HL-60/S4 treated with retinoic acid at 250 ng/mL for 4 days and 3 days (cell line): ENCODE results near the gene SCN2A.

ENCODE experiments used
- in situ Hi-C: fragments of 300-500 bp; cut with MboI; formaldehyde crosslinking; loops from 2 replicates; pipeline ENCODE4 v1.7.0; 2022; ENCODE audit warnings: low sequenced_read_pairs

The SCN2A gene

DNA sequence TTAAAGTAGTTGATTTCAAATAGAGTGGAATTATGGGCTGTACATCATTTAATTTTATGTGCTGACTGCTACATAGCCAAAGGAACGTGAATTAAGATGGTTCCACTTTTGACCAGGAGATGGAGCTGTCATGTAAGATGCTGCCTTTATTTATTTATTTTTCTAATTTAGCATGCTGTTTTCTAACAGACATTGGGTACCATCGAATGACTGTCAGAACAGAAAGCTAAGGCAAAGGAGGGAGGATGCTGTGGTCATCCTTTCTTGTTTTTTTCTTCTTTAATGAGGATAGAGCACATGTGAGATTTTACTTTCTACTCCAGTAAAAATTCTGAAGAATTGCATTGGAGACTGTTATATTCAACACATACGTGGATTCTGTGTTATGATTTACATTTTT lies at the start of gene SCN2A:
Gene SCN2A, plus strand, starts transcription at position 185 of the 400 bp plus-strand sequence. CDS start 56,410 bp downstream, outside the sequence.
- in situ Hi-C loops, result no loop called here

GRCh38 chr2:165191096-165191728 lies 48.0 kb upstream of the SCN2A start:
- in situ Hi-C loops, result no loop called here

- in situ Hi-C loops, result no loop called here
Measured at GRCh38 chr2:165192729-165193128, 46.5 kb upstream of the SCN2A start.

DNA sequence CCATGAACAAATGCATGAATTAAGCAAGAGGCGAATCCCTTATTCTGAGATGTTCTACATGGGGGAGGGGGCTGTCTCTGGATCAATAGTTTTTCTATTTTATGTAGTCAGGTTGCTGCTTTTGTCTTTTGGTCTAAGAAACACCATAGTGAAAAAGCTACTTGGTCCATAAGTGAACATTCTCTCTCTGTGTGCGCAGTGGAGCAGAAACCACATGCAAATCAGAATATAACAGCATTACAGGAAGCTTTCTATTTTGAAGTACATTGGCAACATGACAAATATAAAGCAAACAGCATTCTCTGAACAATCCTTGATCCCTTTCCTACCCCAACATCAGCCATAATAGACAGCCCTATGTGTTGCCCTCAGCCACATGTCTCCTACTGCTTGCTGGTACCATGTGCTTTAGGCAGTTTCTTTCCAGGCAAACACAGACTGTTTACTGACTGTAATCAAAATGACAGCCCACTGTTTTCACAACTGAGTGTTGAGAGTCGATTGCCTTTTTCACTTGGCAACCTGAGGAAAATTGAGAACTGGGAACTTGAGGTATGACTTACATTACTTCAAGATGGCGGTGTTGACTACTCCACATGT lies 45.9 kb upstream of the SCN2A start:
- in situ Hi-C loops, result no loop called here

DNA sequence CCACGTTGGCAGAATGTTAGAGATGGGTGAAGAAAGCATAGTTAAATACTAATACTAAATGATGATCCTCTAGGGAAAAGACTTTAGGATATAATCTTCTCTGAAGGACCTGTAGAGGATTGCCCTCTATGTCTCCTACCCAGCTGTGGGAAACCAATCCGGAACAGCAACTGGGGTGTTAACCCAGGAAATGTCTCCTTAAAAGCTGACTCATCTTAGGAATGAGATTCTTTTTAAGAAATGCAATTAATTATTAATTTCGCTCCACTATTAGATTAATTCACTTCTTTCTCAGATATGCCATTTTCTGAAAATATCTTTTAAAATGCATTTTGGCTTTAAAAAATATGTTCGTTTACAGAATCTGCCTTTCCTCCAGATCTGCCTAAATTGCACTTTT lies 42.8 kb upstream of the SCN2A start:
- in situ Hi-C loops, result no loop called here

GRCh38 chr2:165197346-165197745 lies 41.9 kb upstream of the SCN2A start:
- in situ Hi-C loops, result no loop called here

DNA sequence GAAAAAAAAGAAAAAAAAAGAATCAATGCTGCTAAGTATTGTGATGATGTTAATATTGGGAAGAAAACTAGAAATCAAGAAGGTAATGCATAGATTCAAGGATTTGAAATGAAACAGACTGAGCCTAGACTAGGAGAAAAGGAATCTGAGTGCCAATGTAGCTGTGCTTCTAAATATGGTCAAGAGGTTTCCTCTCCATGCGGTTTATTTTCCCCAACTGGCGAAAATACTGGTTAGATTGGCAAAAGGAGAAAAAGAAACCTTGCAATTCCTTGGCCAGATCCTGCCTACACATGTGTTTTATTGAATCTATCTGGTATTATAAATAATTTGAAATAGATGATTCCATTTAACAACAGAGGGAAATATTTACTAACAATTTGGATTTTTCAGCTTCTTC lies 41.0 kb upstream of the SCN2A start:
- in situ Hi-C loops, result no loop called here

DNA sequence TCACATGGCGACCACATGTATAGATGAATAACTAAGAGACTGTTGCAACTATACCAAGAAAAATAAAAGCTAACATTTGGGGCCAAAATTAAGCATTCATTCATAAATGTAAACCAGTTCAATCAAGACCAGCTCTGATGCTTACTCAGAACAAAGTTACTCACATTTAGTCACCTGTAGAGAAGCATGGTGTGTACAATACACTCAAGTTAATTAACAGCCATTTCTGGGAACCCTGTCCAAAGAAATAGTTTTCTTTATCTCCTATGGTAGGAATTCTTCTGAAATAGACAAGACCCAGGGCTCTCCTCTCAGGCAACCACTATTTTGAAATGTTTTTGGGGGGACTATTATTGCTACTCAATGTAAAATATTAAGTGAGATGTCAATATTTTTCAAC lies 37.0 kb upstream of the SCN2A start:
- in situ Hi-C loops, result no loop called here

- in situ Hi-C loops, result no loop called here
Measured at GRCh38 chr2:165203689-165204559, 35.3 kb upstream of the SCN2A start, which contains the start of gene SCN3A. TSS of gene SCN3A (minus strand) at chr2:165204050. CDS start at chr2:165176394, 27,656 bp downstream.

DNA sequence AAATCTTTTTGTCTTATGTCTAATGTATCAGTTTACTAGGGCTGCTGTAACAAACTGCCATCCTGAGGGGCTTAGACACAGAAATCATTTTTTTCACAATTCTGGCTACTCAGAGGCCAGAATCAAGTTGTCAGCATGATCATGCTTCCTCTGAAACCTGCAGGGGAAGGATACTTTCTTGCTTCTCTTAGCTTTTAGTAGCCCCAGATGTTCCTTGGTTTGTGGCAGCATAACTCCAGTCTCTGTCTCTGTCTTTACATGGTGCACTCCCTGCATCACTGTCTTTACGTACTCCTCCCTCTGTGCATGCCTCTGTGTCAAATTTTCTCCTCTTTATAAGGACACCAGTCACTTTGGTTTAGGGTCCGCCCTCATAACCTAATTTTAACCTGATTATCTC lies 33.3 kb upstream of the SCN2A start:
- in situ Hi-C loops, result no loop called here

DNA sequence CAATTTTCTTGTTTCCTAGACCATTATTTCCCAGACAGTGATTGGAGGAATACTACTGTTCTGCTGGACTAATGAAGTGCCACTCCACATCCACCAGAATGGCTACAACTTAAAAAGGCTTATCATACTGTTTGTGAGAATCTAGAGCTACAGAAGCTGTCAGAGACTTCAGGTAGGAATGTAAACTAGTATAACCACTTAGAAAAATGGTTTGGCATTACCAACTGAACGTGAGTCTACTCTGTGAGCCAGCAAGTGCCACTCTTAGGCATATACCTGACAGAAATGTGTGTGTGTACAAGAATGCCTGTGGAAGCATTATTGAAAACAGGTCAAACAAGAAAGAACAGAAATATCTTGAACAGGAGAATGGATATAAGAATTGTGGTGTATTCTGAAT lies 31.1 kb upstream of the SCN2A start:
- in situ Hi-C loops, result no loop called here

- in situ Hi-C loops, result no loop called here
Measured at GRCh38 chr2:165214093-165214492, 25.1 kb upstream of the SCN2A start.

- in situ Hi-C loops, result no loop called here
Measured at GRCh38 chr2:165219481-165219880, 19.7 kb upstream of the SCN2A start.

DNA sequence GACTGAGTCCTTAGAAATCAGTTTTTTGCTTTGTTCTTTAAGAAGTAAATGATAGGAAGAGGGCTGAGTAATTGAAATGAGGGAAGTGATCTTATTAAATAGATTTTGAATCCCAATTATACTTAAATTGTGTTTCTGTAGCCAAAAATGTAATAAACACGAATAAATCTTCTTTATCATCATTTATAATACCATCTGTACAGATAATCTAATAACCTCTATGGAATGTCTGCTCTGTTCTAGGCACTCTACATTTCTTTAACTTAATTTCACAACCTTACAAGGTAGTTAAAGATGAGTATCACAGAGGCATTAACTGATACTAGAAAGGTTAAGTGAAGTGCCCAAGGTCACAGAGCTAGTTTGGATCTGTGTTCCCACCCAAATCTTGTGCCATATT lies 14.3 kb upstream of the SCN2A start:
- in situ Hi-C loops, result no loop called here

DNA sequence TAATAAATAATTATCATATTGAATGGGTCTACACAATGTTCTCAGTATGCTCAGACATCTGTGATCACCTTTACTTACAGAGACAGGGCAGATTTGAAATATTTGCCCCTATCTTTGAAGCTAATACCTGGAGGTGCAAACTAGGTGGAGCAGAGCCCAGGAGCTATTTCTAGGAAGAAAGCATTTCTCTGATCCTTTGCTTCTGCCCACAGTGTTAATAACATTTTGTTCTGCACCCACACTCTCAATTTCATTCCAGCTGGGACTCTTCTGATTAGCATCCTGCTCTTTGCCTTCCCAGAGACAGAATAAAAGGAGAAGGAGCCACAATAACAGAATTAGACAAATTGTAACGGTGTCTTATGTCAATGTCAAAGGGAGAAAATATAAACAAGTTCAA lies 11.6 kb upstream of the SCN2A start:
- in situ Hi-C loops, result no loop called here

DNA sequence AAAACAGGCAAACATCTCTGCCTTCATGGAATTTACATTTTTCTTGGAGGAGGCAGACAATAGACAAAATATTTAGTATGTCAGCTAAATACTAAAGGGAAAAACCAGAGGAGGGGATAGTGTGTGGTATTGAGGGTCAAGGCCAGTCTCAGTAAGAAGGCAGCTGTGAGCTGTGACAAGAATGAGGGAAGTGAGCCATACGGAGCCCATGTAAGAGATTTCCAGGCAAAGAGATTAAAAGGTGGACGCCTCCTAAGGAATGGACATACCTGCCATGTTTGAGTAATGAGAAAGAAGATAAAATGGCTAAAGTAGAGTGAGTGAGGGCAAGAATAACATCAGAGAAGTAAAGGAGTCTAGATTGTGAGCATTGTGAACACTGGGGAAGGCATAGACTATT lies 2.2 kb upstream of the SCN2A start:
- in situ Hi-C loops, result no loop called here

DNA sequence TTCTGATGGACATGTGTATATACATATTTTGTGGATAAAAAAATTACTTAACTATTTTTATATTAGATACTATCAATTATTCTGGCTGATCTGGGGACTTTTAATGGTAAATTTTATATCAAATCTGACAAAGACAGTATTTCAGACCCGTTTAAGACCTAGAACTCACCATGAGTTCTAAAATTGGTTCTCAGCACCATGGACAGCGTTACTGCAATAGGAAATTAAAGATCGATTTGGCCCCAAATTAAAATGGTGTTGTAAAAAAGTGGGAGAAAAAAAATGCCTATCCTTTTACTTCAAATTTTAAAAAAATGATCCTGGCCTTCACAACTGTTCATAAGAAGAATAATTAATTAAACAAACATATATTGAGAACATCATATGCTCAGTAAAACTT lies 919 bp upstream of the SCN2A start:
- in situ Hi-C loops, result no loop called here

- in situ Hi-C loops, result no loop called here
Measured at GRCh38 chr2:165239856-165240515, 772 bp downstream of the SCN2A start.

- in situ Hi-C loops, result no loop called here
Measured at GRCh38 chr2:165240916-165241315, 1.7 kb downstream of the SCN2A start.

GRCh38 chr2:165245081-165245793 lies 6.0 kb downstream of the SCN2A start:
- in situ Hi-C loops, result no loop called here

DNA sequence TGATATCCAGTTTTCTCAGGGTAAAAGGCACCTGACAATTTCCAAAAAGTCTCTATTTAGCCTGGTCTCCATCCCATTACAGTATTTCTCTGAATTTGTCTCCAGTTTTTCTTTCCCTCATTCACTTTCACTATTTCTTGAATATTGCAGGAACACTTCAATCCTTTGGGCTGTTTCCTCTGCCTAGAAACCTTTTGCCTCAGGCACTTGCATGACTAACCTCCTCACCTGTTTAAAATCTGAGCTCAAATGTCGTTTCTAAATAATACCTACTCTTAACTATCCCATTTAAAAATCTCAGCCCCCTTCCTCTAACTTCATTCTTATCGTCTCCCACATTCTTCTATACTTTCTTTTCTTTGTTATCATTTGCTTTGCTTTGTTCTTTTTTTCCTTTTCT lies 9.0 kb downstream of the SCN2A start:
- in situ Hi-C loops, result no loop called here
